Type B pancreatic cell (in vitro differentiated cells): ENCODE measurements around the gene ITGB1. TPM values are rescaled to one million over a fixed set of nuclear protein-coding genes. Genes with fewer than 3 reads are reported as not detected.

Experiments
- DNase-seq: peaks from one replicate; pipeline ENCODE4 v3.0.0; 2021; ENCODE audit warnings: mixed read lengths; ENCODE audit not compliant: unreplicated experiment; ENCODE audit errors: extremely low spot score
- H3K27ac Mint-ChIP-seq: 2 replicates; pipeline ENCODE4 v1.8.0; 2021; ENCODE audit warnings: mild to moderate bottlenecking, mixed read lengths
- H3K27me3 Mint-ChIP-seq: 2 replicates; pipeline ENCODE4 v1.8.0; 2021; ENCODE audit warnings: mixed read lengths
- H3K36me3 Mint-ChIP-seq: 2 replicates; pipeline ENCODE4 v1.8.0; 2021; ENCODE audit warnings: mixed read lengths
- H3K4me1 Mint-ChIP-seq: one replicate; pipeline ENCODE4 v1.8.0; 2021; ENCODE audit warnings: mixed read lengths; ENCODE audit not compliant: unreplicated experiment
- H3K4me3 Mint-ChIP-seq: 2 replicates; pipeline ENCODE4 v1.8.0; 2021; ENCODE audit warnings: mild to moderate bottlenecking, mixed read lengths
- H3K9me3 Mint-ChIP-seq: 2 replicates; pipeline ENCODE4 v1.8.0; 2021; ENCODE audit warnings: mixed read lengths
- CTCF ChIP-seq: fragments of 200-600 bp; sonication (generic); conservative IDR thresholded peaks from 2 replicates; pipeline ENCODE4 v1.5.0; 2021; ENCODE audit warnings: antibody characterized with exemption, mild to moderate bottlenecking
- total RNA-seq: library from RNA; stranded (reverse); gene quantifications from 2 replicates; pipeline ENCODE4 v1.2.1, GENCODE V29; 2021; ENCODE audit warnings: low replicate concordance

Gene ITGB1
- total RNA-seq, 1 donor from 2014 or later, result 240 TPM

GRCh38 chr10:32954545-32955298, 3.3 kb downstream of the ITGB1 start:
- DNase-seq, result no peak
- no peaks in the 10 kb centered on the region for H3K27me3 Mint-ChIP-seq
- peak overlapping the region; percentile 68 for H3K27ac Mint-ChIP-seq
- no peak for TF ChIP-seq CTCF
- no peaks in the 10 kb centered on the region for H3K9me3 Mint-ChIP-seq
- peak overlapping the region; percentile 83 for H3K4me3 Mint-ChIP-seq
- H3K36me3 Mint-ChIP-seq, result peaks cover 3% of the 10 kb centered on the region
- H3K4me1 Mint-ChIP-seq, result peaks cover 58% of the 10 kb centered on the region

- peak overlapping the region; percentile 83 for H3K4me3 Mint-ChIP-seq
These were observed 4.0 kb downstream of the ITGB1 start for GRCh38 chr10:32954080-32954479.

GRCh38 chr10:32953277-32953927, 4.6 kb downstream of the ITGB1 start:
- Mint-ChIP-seq H3K36me3 (peaks cover 3% of the 10 kb centered on the region), H3K4me1 (peaks cover 46% of the 10 kb centered on the region), H3K4me3 (peak overlapping the region; percentile 83), H3K27ac (peak overlapping the region; percentile 68), H3K9me3 (no peaks in the 10 kb centered on the region), H3K27me3 (no peaks in the 10 kb centered on the region)
- no peak for DNase-seq
- TF ChIP-seq CTCF, result no peak

More at GRCh38 chr10:32954080-32954479, 4.0 kb downstream of the ITGB1 start:
- Mint-ChIP-seq H3K9me3 (no peaks in the 10 kb centered on the region), H3K27me3 (no peaks in the 10 kb centered on the region), H3K4me1 (peaks cover 52% of the 10 kb centered on the region), H3K27ac (peak overlapping the region; percentile 68), H3K36me3 (peaks cover 3% of the 10 kb centered on the region)
- no peak for TF ChIP-seq CTCF
- no peak for DNase-seq

- no peak overlapping the region for H3K4me3 Mint-ChIP-seq
- no peak overlapping the region for H3K27ac Mint-ChIP-seq
- TF ChIP-seq CTCF, result no peak
- no peak for DNase-seq
- H3K36me3 Mint-ChIP-seq, result peaks cover 3% of the 10 kb centered on the region
- H3K9me3 Mint-ChIP-seq, result no peaks in the 10 kb centered on the region
- H3K4me1 Mint-ChIP-seq, result peaks cover 46% of the 10 kb centered on the region
- no peaks in the 10 kb centered on the region for H3K27me3 Mint-ChIP-seq
These were observed 5.3 kb downstream of the ITGB1 start for GRCh38 chr10:32952541-32953276.

- Mint-ChIP-seq H3K4me3 (peak overlapping the region; percentile 1), H3K27me3 (no peaks in the 10 kb centered on the region), H3K9me3 (no peaks in the 10 kb centered on the region), H3K27ac (no peak overlapping the region), H3K36me3 (peaks cover 3% of the 10 kb centered on the region), H3K4me1 (peaks cover 46% of the 10 kb centered on the region)
- TF ChIP-seq CTCF, result no peak
- DNase-seq, result no peak
These were observed 5.9 kb downstream of the ITGB1 start for GRCh38 chr10:32952094-32952493.
